Ovary (tissue), 9 donors: Measurements from ENCODE around the gene CATSPER1. TPM values are rescaled to one million over a fixed set of nuclear protein-coding genes. Genes with fewer than 3 reads are reported as not detected.

Experiments used
- DNase-seq, 5 donors: peaks; one replicate each; pipeline ENCODE4 v3.0.0-alpha.2; 2019 to 2020
- H3K27ac ChIP-seq, 2 donors: fragments of 200-600 bp; one replicate each; pipeline versions ENCODE4 v1.5.1 to v1.8.0; 2019 to 2022
- H3K27me3 ChIP-seq: fragments of 200-600 bp; one replicate; pipeline ENCODE4 v1.8.0; 2022
- H3K36me3 ChIP-seq: fragments of 200-600 bp; sonication (generic); one replicate; pipeline ENCODE4 v1.5.1; 2019
- H3K4me1 ChIP-seq: one replicate; pipeline ENCODE4 v1.8.1; 2013; ENCODE audit warnings: mild to moderate bottlenecking, moderate library complexity; ENCODE audit not compliant: insufficient read depth
- H3K4me3 ChIP-seq: fragments of 200-600 bp; sonication (generic); one replicate; pipeline ENCODE4 v1.5.1; 2017
- H3K9me3 ChIP-seq, 2 donors: fragments of 200-600 bp in 1 of 2; sonication (generic) in 1 of 2; one replicate each; pipeline versions ENCODE4 v1.5.1 to v1.8.1; 2013 to 2019; ENCODE audit warnings: mild to moderate bottlenecking in 1 of 2, moderate library complexity in 1 of 2
- EP300 ChIP-seq: sonication (generic); formaldehyde crosslinking; IDR thresholded peaks from one replicate; pipeline ENCODE4 v1.6.1; 2017; ENCODE audit warnings: antibody characterized with exemption
- POLR2A ChIP-seq: fragments of 450-650 bp; IDR thresholded peaks from one replicate; pipeline ENCODE4 v1.6.1; 2017; ENCODE audit warnings: antibody characterized with exemption, mild to moderate bottlenecking, moderate library complexity
- WGBS, 3 donors: extraction: QIAGEN DNeasy Blood & Tissue Kit in 1 of 3; methylation state at CpG; one replicate each; pipeline versions ENCODE4 v1.1.5 to v1.1.7; 2013 to 2017; 5-methylcytosine and 5-hydroxymethylcytosine counted together
- intact Hi-C, 4 donors: fragments of 100-400 bp; cut with DNase I; formaldehyde crosslinking; loops; one replicate each; pipeline versions ENCODE4 v1.11.0 to v1.15.1; 2022 to 2023
- polyA plus RNA-seq, 2 donors: library from polyadenylated mRNA; stranded (reverse); fragments of 200-250 nt in 1 of 2; fragments of 350-450 nt in 1 of 2; fragmentation: Illumina TruSeq in 1 of 2; extraction: RNeasy Lipid Tissue Mini Kit (QIAGEN cat#74804) in 1 of 2; gene quantifications; one replicate each; pipeline ENCODE4 v1.2.3, GENCODE V29; 2013 to 2014
- total RNA-seq, 7 donors: library from RNA; depleted of rRNA in 2 of 7; stranded (reverse); fragments of >200 nt in 2 of 7; fragmentation: NEBNext Ultra II Directional in 3 of 7; extraction: Animal tissue kit (Norgen Biotek cat#: 25700) in 3 of 7; gene quantifications; one replicate each; pipeline versions ENCODE4 v1.1.0 to v1.2.4, GENCODE V29; 2016 to 2023
- TF ChIP-seq, protein P1 (sequence below), 3 donors: fragments of 450-650 bp in 2 of 3; fragments of 200-600 bp in 1 of 3; IDR thresholded peaks; one replicate each; pipeline versions ENCODE4 v1.5.1 to v1.8.0; 2016 to 2022; ENCODE audit warnings: antibody characterized with exemption in 3 of 3, mild to moderate bottlenecking in 1 of 3
- donor health status: DM: no; HTN: no; CAD: no; lungs with moderate emphysema.
- donor health status: DM: no; HTN: no; CAD: no.
- donor health status: Bipolar disorder and iron deficiency.
- donor health status: DM: yes; HTN: yes; CAD: no.
- donor health status: DM: no; HTN: no; CAD: no.
- donor health status: DM: yes; HTN: yes; CAD: no.

Gene CATSPER1
- total and polyA plus RNA-seq, 9 donors: 0.25 TPM; not detected in 8

GRCh38 chr11:65977621-65978390 lies 48.5 kb downstream of the CATSPER1 start:
- intact Hi-C loops: no loop called here
- Histone ChIP-seq H3K9me3 (no peaks in the 10 kb centered on the region), H3K4me3 (no peak overlapping the region), H3K36me3 (no peaks in the 10 kb centered on the region), H3K4me1 (no peaks in the 10 kb centered on the region), H3K27ac (no peak overlapping the region), H3K27me3 (no peaks in the 10 kb centered on the region)
- TF ChIP-seq POLR2A (no peak), EP300 (no peak)
- TF ChIP-seq, protein P1, sequence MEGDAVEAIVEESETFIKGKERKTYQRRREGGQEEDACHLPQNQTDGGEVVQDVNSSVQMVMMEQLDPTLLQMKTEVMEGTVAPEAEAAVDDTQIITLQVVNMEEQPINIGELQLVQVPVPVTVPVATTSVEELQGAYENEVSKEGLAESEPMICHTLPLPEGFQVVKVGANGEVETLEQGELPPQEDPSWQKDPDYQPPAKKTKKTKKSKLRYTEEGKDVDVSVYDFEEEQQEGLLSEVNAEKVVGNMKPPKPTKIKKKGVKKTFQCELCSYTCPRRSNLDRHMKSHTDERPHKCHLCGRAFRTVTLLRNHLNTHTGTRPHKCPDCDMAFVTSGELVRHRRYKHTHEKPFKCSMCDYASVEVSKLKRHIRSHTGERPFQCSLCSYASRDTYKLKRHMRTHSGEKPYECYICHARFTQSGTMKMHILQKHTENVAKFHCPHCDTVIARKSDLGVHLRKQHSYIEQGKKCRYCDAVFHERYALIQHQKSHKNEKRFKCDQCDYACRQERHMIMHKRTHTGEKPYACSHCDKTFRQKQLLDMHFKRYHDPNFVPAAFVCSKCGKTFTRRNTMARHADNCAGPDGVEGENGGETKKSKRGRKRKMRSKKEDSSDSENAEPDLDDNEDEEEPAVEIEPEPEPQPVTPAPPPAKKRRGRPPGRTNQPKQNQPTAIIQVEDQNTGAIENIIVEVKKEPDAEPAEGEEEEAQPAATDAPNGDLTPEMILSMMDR (IDR thresholded peaks at IDR 0.05): no peak
- no peak for DNase-seq
- WGBS, 3 donors: 80 to 84% (median 81%) methylated on average over 28 to 29 of the region's 29 CpGs

- TF ChIP-seq EP300 (no peak), POLR2A (no peak)
- TF ChIP-seq, protein P1 (IDR thresholded peaks at IDR 0.05): no peak
- DNase-seq: peak in 1 of 5 donors; percentile 24
- WGBS, 3 donors: 78 to 81% (median 78%) methylated on average over 43 of the region's 43 CpGs
- intact Hi-C loops: no loop called here
- no peaks in the 10 kb centered on the region for H3K4me1 ChIP-seq
- H3K27ac ChIP-seq: no peak overlapping the region
- H3K36me3 ChIP-seq: no peaks in the 10 kb centered on the region
- H3K27me3 ChIP-seq: no peaks in the 10 kb centered on the region
- H3K9me3 ChIP-seq: no peaks in the 10 kb centered on the region
- no peak overlapping the region for H3K4me3 ChIP-seq
Observed at GRCh38 chr11:65976216-65977176, 49.8 kb downstream of the CATSPER1 start.

DNA sequence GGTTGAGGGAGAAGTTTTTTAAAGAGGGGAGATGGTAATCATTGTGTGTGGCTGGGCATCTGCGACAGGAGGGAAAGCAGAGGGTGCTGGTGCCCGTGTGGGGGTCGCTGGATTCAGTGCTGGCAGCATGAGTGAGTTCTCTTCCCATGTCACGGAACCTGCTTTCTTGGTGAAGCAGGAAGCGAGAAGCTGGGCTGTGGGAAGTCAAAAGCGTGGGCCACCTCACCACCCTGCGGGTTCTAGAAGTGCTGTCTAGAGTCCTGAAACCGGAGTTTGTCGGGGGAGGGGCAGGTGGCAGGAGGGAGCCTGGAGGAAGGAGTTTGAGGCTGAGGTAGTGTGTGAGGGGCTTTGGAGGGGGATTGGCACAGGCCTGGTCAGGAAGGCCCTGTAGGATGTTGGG lies 50.5 kb downstream of the CATSPER1 start:
- Histone ChIP-seq H3K4me3 (no peak overlapping the region), H3K27me3 (no peaks in the 10 kb centered on the region), H3K36me3 (no peaks in the 10 kb centered on the region), H3K27ac (no peak overlapping the region), H3K9me3 (no peaks in the 10 kb centered on the region), H3K4me1 (no peaks in the 10 kb centered on the region)
- 93% methylated on average over 9 of the region's 9 CpGs for WGBS, 3 donors
- DNase-seq: no peak
- intact Hi-C loops: no loop called here
- TF ChIP-seq POLR2A (no peak), EP300 (no peak)
- TF ChIP-seq, protein P1 (IDR thresholded peaks at IDR 0.05): no peak

GRCh38 chr11:65973439-65974110 lies 52.7 kb downstream of the CATSPER1 start:
- Histone ChIP-seq H3K36me3 (no peaks in the 10 kb centered on the region), H3K4me3 (no peak overlapping the region), H3K27ac (no peak overlapping the region), H3K4me1 (no peaks in the 10 kb centered on the region), H3K9me3 (no peaks in the 10 kb centered on the region), H3K27me3 (no peaks in the 10 kb centered on the region)
- TF ChIP-seq EP300 (no peak), POLR2A (no peak)
- TF ChIP-seq, protein P1 (IDR thresholded peaks at IDR 0.05): no peak
- no peak for DNase-seq
- 84 to 96% (median 95%) methylated on average over 13 of the region's 13 CpGs for WGBS, 3 donors
- intact Hi-C loops: no loop called here
